ENCODE data around the gene BLOC1S1. TPM values are rescaled to one million over a fixed set of nuclear protein-coding genes. Genes with fewer than 3 reads are reported as not detected.

The BLOC1S1 gene

DNA sequence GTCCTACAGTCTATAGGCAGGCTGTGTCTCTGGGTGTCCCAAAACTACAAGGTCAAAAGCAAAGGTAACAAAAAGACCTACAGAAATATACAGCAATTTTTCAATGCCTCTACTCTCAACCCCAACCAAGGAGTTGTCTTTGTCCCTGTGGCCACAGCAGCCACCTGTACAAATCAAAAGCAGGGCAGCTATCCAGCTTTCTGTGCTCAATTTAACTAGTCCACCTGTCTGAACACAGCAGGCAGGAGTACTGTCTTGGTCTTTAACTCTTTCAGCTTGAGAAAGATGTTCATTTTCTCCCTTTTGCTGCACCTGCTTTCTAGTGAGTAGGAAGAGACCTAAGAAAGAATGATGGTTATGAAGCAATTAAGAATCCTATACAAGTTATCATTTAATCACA is 46.8 kb downstream of the BLOC1S1 start:
- H3K9ac ChIP-seq (ENCODE audit: low read depth, low read length, poor library complexity): no peak overlapping the region
- H3K27ac ChIP-seq (replicated peaks; ENCODE audit: low read length): no peak overlapping the region
- no peak overlapping the region for H2AK5ac ChIP-seq (ENCODE audit: low read depth, low read length)
- no peaks in the 10 kb centered on the region for H3K27me3 ChIP-seq (ENCODE audit: control insufficient read depth in 3 of 3, insufficient read depth in 3 of 3, low read depth in 1 of 3, low read length in 3 of 3)
- H3K36me3 ChIP-seq (replicated peaks in 1 of 2; ENCODE audit: control insufficient read depth in 2 of 2, insufficient read depth in 2 of 2, low read length in 2 of 2): peaks cover 7 to 83% of the 10 kb centered on the region in 2 donors
- H2BK15ac ChIP-seq (ENCODE audit: low read length): no peak overlapping the region
- peaks cover 2 to 13% of the 10 kb centered on the region in 2 donors for H3K9me3 ChIP-seq (replicated peaks in 1 of 2; ENCODE audit: control insufficient read depth in 2 of 2, insufficient read depth in 1 of 2, low read depth in 1 of 2, low read length in 2 of 2)
- no peak overlapping the region for H3K4me2 ChIP-seq (ENCODE audit: insufficient read depth, low read length, poor library complexity, severe bottlenecking)
- H4K91ac ChIP-seq (ENCODE audit: low read depth, low read length, poor library complexity): no peak overlapping the region
- DNase-seq (ENCODE audit: low spot score): no peak
- peaks cover 4 to 6% of the 10 kb centered on the region in 2 donors for H3K4me1 ChIP-seq (ENCODE audit: control insufficient read depth in 2 of 2, insufficient read depth in 1 of 2, low read depth in 1 of 2, low read length in 2 of 2)
- H3K18ac ChIP-seq (ENCODE audit: low read length): no peak overlapping the region
- H3K79me1 ChIP-seq (ENCODE audit: low read depth, low read length): peaks cover 2% of the 10 kb centered on the region
- H4K8ac ChIP-seq (ENCODE audit: low read depth, low read length): no peak overlapping the region
- no peak overlapping the region for H3K4ac ChIP-seq (ENCODE audit: low read length)
- no peak overlapping the region for H2BK12ac ChIP-seq (ENCODE audit: low read length)
- H2AFZ ChIP-seq (ENCODE audit: low read length): no peak overlapping the region
- H3K4me3 ChIP-seq (ENCODE audit: low read length in 2 of 2): no peak overlapping the region
- H2BK5ac ChIP-seq (ENCODE audit: low read length): no peak overlapping the region
- H2BK120ac ChIP-seq (ENCODE audit: low read depth, low read length): no peak overlapping the region
- H3K23ac ChIP-seq (ENCODE audit: low read depth, low read length, poor library complexity): no peak overlapping the region
- H3K14ac ChIP-seq (ENCODE audit: low read length): no peak overlapping the region

- no peak overlapping the region for H3K27ac ChIP-seq (replicated peaks; ENCODE audit: low read length)
- no peak overlapping the region for H3K4me3 ChIP-seq (ENCODE audit: low read length in 2 of 2)
- H2BK15ac ChIP-seq (ENCODE audit: low read length): no peak overlapping the region
- no peak overlapping the region for H2AFZ ChIP-seq (ENCODE audit: low read length)
- no peak for DNase-seq (ENCODE audit: low spot score)
- H3K4me1 ChIP-seq (ENCODE audit: control insufficient read depth in 2 of 2, insufficient read depth in 1 of 2, low read depth in 1 of 2, low read length in 2 of 2): peaks cover 0 to 6% of the 10 kb centered on the region in 2 donors
- no peaks in the 10 kb centered on the region for H3K27me3 ChIP-seq (ENCODE audit: control insufficient read depth in 3 of 3, insufficient read depth in 3 of 3, low read depth in 1 of 3, low read length in 3 of 3)
- no peak overlapping the region for H2BK120ac ChIP-seq (ENCODE audit: low read depth, low read length)
- no peak overlapping the region for H3K14ac ChIP-seq (ENCODE audit: low read length)
- no peak overlapping the region for H3K4me2 ChIP-seq (ENCODE audit: insufficient read depth, low read length, poor library complexity, severe bottlenecking)
- no peak overlapping the region for H2BK5ac ChIP-seq (ENCODE audit: low read length)
- H2AK5ac ChIP-seq (ENCODE audit: low read depth, low read length): no peak overlapping the region
- H3K36me3 ChIP-seq (replicated peaks in 1 of 2; ENCODE audit: control insufficient read depth in 2 of 2, insufficient read depth in 2 of 2, low read length in 2 of 2): peaks cover 6 to 75% of the 10 kb centered on the region in 2 donors
- H3K9me3 ChIP-seq (replicated peaks in 1 of 2; ENCODE audit: control insufficient read depth in 2 of 2, insufficient read depth in 1 of 2, low read depth in 1 of 2, low read length in 2 of 2): no peaks in the 10 kb centered on the region
- no peak overlapping the region for H3K9ac ChIP-seq (ENCODE audit: low read depth, low read length, poor library complexity)
- H2BK12ac ChIP-seq (ENCODE audit: low read length): no peak overlapping the region
- H4K8ac ChIP-seq (ENCODE audit: low read depth, low read length): no peak overlapping the region
- H3K4ac ChIP-seq (ENCODE audit: low read length): no peak overlapping the region
- no peak overlapping the region for H4K91ac ChIP-seq (ENCODE audit: low read depth, low read length, poor library complexity)
- peaks cover 2% of the 10 kb centered on the region for H3K79me1 ChIP-seq (ENCODE audit: low read depth, low read length)
- no peak overlapping the region for H3K23ac ChIP-seq (ENCODE audit: low read depth, low read length, poor library complexity)
- no CpG with 5 or more reads among the region's 5 CpGs for WGBS, 2 donors (ENCODE audit: extremely low coverage in 2 of 2, insufficient read length in 2 of 2, insufficient replicate concordance in 1 of 2)
- no peak overlapping the region for H3K18ac ChIP-seq (ENCODE audit: low read length)
These were observed 50.0 kb downstream of the BLOC1S1 start for GRCh38 chr12:55765736-55766290.

DNA sequence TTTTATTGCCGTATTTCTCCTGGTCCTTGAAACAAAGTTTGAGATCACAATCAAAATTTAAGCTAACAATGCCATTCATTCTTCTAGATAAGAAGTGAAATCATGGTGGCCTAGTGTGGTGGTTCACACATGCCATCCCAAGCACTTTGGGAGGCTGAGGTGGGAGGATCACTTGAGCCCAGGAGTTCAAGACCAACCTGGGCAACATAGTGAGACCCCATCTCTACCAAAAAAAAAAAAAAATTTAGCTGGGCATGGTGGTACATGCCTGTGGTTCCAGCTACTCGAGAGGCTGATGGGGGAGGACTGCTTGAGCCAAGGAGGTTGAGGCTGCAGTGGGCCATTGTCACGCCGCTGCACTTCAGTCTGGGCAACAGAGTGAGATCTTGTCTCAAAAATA is 51.3 kb downstream of the BLOC1S1 start:
- no peak overlapping the region for H2BK12ac ChIP-seq (ENCODE audit: low read length)
- H3K27me3 ChIP-seq (ENCODE audit: control insufficient read depth in 3 of 3, insufficient read depth in 3 of 3, low read depth in 1 of 3, low read length in 3 of 3): no peaks in the 10 kb centered on the region
- H3K79me1 ChIP-seq (ENCODE audit: low read depth, low read length): peaks cover 2% of the 10 kb centered on the region
- H3K9ac ChIP-seq (ENCODE audit: low read depth, low read length, poor library complexity): no peak overlapping the region
- peaks cover 9 to 78% of the 10 kb centered on the region in 2 donors for H3K36me3 ChIP-seq (replicated peaks in 1 of 2; ENCODE audit: control insufficient read depth in 2 of 2, insufficient read depth in 2 of 2, low read length in 2 of 2)
- no peak overlapping the region for H3K27ac ChIP-seq (replicated peaks; ENCODE audit: low read length)
- H2AK5ac ChIP-seq (ENCODE audit: low read depth, low read length): no peak overlapping the region
- no peak overlapping the region for H4K8ac ChIP-seq (ENCODE audit: low read depth, low read length)
- no peaks in the 10 kb centered on the region for H3K9me3 ChIP-seq (replicated peaks in 1 of 2; ENCODE audit: control insufficient read depth in 2 of 2, insufficient read depth in 1 of 2, low read depth in 1 of 2, low read length in 2 of 2)
- H3K4me2 ChIP-seq (ENCODE audit: insufficient read depth, low read length, poor library complexity, severe bottlenecking): no peak overlapping the region
- H3K4ac ChIP-seq (ENCODE audit: low read length): no peak overlapping the region
- WGBS, 2 donors (ENCODE audit: extremely low coverage in 2 of 2, insufficient read length in 2 of 2, insufficient replicate concordance in 1 of 2): no CpG with 5 or more reads among the region's 4 CpGs
- peaks cover 0 to 6% of the 10 kb centered on the region in 2 donors for H3K4me1 ChIP-seq (ENCODE audit: control insufficient read depth in 2 of 2, insufficient read depth in 1 of 2, low read depth in 1 of 2, low read length in 2 of 2)
- no peak overlapping the region for H3K18ac ChIP-seq (ENCODE audit: low read length)
- no peak overlapping the region for H2AFZ ChIP-seq (ENCODE audit: low read length)
- H3K23ac ChIP-seq (ENCODE audit: low read depth, low read length, poor library complexity): no peak overlapping the region
- H2BK15ac ChIP-seq (ENCODE audit: low read length): no peak overlapping the region
- no peak for DNase-seq (ENCODE audit: low spot score)
- H2BK5ac ChIP-seq (ENCODE audit: low read length): no peak overlapping the region
- H4K91ac ChIP-seq (ENCODE audit: low read depth, low read length, poor library complexity): no peak overlapping the region
- H3K14ac ChIP-seq (ENCODE audit: low read length): no peak overlapping the region
- no peak overlapping the region for H2BK120ac ChIP-seq (ENCODE audit: low read depth, low read length)
- no peak overlapping the region for H3K4me3 ChIP-seq (ENCODE audit: low read length in 2 of 2)

Small RNA genes lying within 50 kb of the gene (small RNA-seq; reads per million reads assigned to genes)
- gene AC009779.1 (ENCODE audit: insufficient read depth) (not detected), gene RF00017 (ENCODE audit: insufficient read depth) (not detected)
